Measurements from ENCODE around the gene NDUFB10. TPM values are rescaled to one million over a fixed set of nuclear protein-coding genes. Genes with fewer than 3 reads are reported as not detected.

NDUFB10 gene
- polyA plus RNA-seq, 6 donors from 2014 or later = 163 to 200 (median 194) TPM

Other genes with a start within 250 kb of the NDUFB10 start
- 10 to 100 TPM; 32.0 to 61.1 (median 49.1) TPM for gene NME3, start 188.0 kb upstream of the NDUFB10 start, polyA plus RNA-seq (ENCODE audit: low read depth in 6 of 6)
- 1 to 10 TPM in 1 of 6 donors, under 1 TPM in 5; 0.43 to 2.8 (median 0.93) TPM for gene EME2, start 186.7 kb upstream of the NDUFB10 start, polyA plus RNA-seq (ENCODE audit: low read depth in 6 of 6)
- 100 to 1,000 TPM in 4 of 6 donors, 10 to 100 TPM in 2; 76.4 to 120 (median 108) TPM for gene MRPS34, start 186.4 kb upstream of the NDUFB10 start, polyA plus RNA-seq (ENCODE audit: low read depth in 6 of 6)
- 10 to 100 TPM; 30.2 to 54.1 (median 36.2) TPM for gene SPSB3, start 177.0 kb upstream of the NDUFB10 start, polyA plus RNA-seq (ENCODE audit: low read depth in 6 of 6)
- gene NUBP2, start 176.6 kb upstream of the NDUFB10 start, polyA plus RNA-seq (ENCODE audit: low read depth in 6 of 6) = 100 to 1,000 TPM in 1 of 6 donors, 10 to 100 TPM in 5; 69.1 to 110 (median 81.0) TPM
- under 1 TPM in 1 of 6 donors, not detected in 5; 0.13 TPM for gene IGFALS, start 165.8 kb upstream of the NDUFB10 start, polyA plus RNA-seq (ENCODE audit: low read depth in 6 of 6)
- gene HAGH, start 132.7 kb upstream of the NDUFB10 start, polyA plus RNA-seq (ENCODE audit: low read depth in 6 of 6) = 10 to 100 TPM; 21.1 to 68.5 (median 39.1) TPM
- 10 to 100 TPM; 20.2 to 28.1 (median 24.5) TPM for gene FAHD1, start 132.3 kb upstream of the NDUFB10 start, polyA plus RNA-seq (ENCODE audit: low read depth in 6 of 6)
- gene MEIOB, start 87.4 kb upstream of the NDUFB10 start, polyA plus RNA-seq (ENCODE audit: low read depth in 6 of 6) = not detected
- not detected for gene HS3ST6, start 41.1 kb upstream of the NDUFB10 start, polyA plus RNA-seq (ENCODE audit: low read depth in 6 of 6)
- 10 to 100 TPM; 15.6 to 34.5 (median 18.8) TPM for gene MSRB1, start 16.3 kb upstream of the NDUFB10 start, polyA plus RNA-seq (ENCODE audit: low read depth in 6 of 6)
- not detected for gene RPL3L, start 4.8 kb upstream of the NDUFB10 start, polyA plus RNA-seq (ENCODE audit: low read depth in 6 of 6)
- gene RPS2, start 5.3 kb downstream of the NDUFB10 start, polyA plus RNA-seq (ENCODE audit: low read depth in 6 of 6) = 1,000 to 10,000 TPM; 5,355 to 7,267 (median 6,090) TPM
- gene RNF151, start 7.3 kb downstream of the NDUFB10 start, polyA plus RNA-seq (ENCODE audit: low read depth in 6 of 6) = not detected
- 10 to 100 TPM; 10.9 to 54.8 (median 35.4) TPM for gene TBL3, start 12.5 kb downstream of the NDUFB10 start, polyA plus RNA-seq (ENCODE audit: low read depth in 6 of 6)
- not detected for gene NOXO1, start 21.9 kb downstream of the NDUFB10 start, polyA plus RNA-seq (ENCODE audit: low read depth in 6 of 6)
- 10 to 100 TPM; 31.9 to 58.2 (median 37.6) TPM for gene GFER, start 24.7 kb downstream of the NDUFB10 start, polyA plus RNA-seq (ENCODE audit: low read depth in 6 of 6)
- gene SYNGR3, start 30.4 kb downstream of the NDUFB10 start, polyA plus RNA-seq (ENCODE audit: low read depth in 6 of 6) = 1 to 10 TPM in 5 of 6 donors, not detected in 1; 1.5 to 4.1 (median 2.8) TPM
- 1 to 10 TPM; 2.7 to 8.4 (median 3.9) TPM for gene ZNF598, start 50.3 kb downstream of the NDUFB10 start, polyA plus RNA-seq (ENCODE audit: low read depth in 6 of 6)
- gene NPW, start 60.2 kb downstream of the NDUFB10 start, polyA plus RNA-seq (ENCODE audit: low read depth in 6 of 6) = not detected
- gene NHERF2, start 67.4 kb downstream of the NDUFB10 start, polyA plus RNA-seq (ENCODE audit: low read depth in 6 of 6) = not detected
- 10 to 100 TPM; 21.4 to 38.3 (median 26.0) TPM for gene NTHL1, start 88.3 kb downstream of the NDUFB10 start, polyA plus RNA-seq (ENCODE audit: low read depth in 6 of 6)
- gene TSC2, start 88.4 kb downstream of the NDUFB10 start, polyA plus RNA-seq (ENCODE audit: low read depth in 6 of 6) = 10 to 100 TPM; 16.6 to 45.0 (median 24.9) TPM
- 10 to 100 TPM in 1 of 6 donors, 1 to 10 TPM in 5; 2.8 to 10.4 (median 4.0) TPM for gene PKD1, start 176.4 kb downstream of the NDUFB10 start, polyA plus RNA-seq (ENCODE audit: low read depth in 6 of 6)
- gene RAB26, start 189.1 kb downstream of the NDUFB10 start, polyA plus RNA-seq (ENCODE audit: low read depth in 6 of 6) = 1 to 10 TPM in 4 of 6 donors, under 1 TPM in 1, not detected in 1; 0.66 to 2.7 (median 1.4) TPM
- 1 to 10 TPM; 4.2 to 9.4 (median 5.6) TPM for gene TRAF7, start 196.2 kb downstream of the NDUFB10 start, polyA plus RNA-seq (ENCODE audit: low read depth in 6 of 6)
- not detected for gene CASKIN1, start 237.1 kb downstream of the NDUFB10 start, polyA plus RNA-seq (ENCODE audit: low read depth in 6 of 6)
- gene MLST8, start 245.9 kb downstream of the NDUFB10 start, polyA plus RNA-seq (ENCODE audit: low read depth in 6 of 6) = 10 to 100 TPM; 28.1 to 43.1 (median 33.4) TPM